ENCODE measurements around the gene MGST3.

GRCh38 chr1:165650981-165651625 is 20.1 kb downstream of the MGST3 start:
- TF ChIP-seq POLR2A (IDR thresholded peaks at IDR 0.05; ENCODE audit: low read depth) (no peak), POLR2AphosphoS5 (IDR thresholded peaks at IDR 0.05) (no peak)
- TF ChIP-seq, protein P1, sequence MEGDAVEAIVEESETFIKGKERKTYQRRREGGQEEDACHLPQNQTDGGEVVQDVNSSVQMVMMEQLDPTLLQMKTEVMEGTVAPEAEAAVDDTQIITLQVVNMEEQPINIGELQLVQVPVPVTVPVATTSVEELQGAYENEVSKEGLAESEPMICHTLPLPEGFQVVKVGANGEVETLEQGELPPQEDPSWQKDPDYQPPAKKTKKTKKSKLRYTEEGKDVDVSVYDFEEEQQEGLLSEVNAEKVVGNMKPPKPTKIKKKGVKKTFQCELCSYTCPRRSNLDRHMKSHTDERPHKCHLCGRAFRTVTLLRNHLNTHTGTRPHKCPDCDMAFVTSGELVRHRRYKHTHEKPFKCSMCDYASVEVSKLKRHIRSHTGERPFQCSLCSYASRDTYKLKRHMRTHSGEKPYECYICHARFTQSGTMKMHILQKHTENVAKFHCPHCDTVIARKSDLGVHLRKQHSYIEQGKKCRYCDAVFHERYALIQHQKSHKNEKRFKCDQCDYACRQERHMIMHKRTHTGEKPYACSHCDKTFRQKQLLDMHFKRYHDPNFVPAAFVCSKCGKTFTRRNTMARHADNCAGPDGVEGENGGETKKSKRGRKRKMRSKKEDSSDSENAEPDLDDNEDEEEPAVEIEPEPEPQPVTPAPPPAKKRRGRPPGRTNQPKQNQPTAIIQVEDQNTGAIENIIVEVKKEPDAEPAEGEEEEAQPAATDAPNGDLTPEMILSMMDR (IDR thresholded peaks at IDR 0.05), result no peak
